K562 (cell line): ENCODE data around the gene KRI1. TPM values are rescaled to one million over a fixed set of nuclear protein-coding genes. Genes with fewer than 3 reads are reported as not detected.
A peak's percentile ranks its signal among the peaks of the same experiment; 100 is the strongest.

Experiments used
- CAMTA2 ChIP-seq: fragments of 250-450 bp; sonication (Bioruptor Pico); conservative IDR thresholded peaks from 2 replicates; pipeline ENCODE4 v1.5.1; 2022
- ETV6 ChIP-seq, 3 experiments: fragments of 150-350 bp in 1 of 3; sonication (generic) in 1 of 3; formaldehyde crosslinking in 1 of 3; IDR thresholded peaks; 2 replicates each; pipeline versions ENCODE4 v1.6.1 to v1.8.0; 2014 to 2022; ENCODE audit warnings: borderline replicate concordance in 2 of 3, low read depth in 2 of 3, antibody characterized with exemption in 1 of 3, low read length in 1 of 3, mild to moderate bottlenecking in 1 of 3, missing genetic modification reagents in 1 of 3
- HCFC1 ChIP-seq: IDR thresholded peaks from 2 replicates; pipeline ENCODE4 v1.6.1; 2012; ENCODE audit warnings: low read depth, low read length, improper control_type of control experiment
- HINFP ChIP-seq: fragments of 450-650 bp; conservative IDR thresholded peaks from 2 replicates; pipeline ENCODE4 v1.6.1; 2016; ENCODE audit warnings: missing genetic modification characterization, low read depth, mild to moderate bottlenecking, control low read depth, missing compliant biosample characterization
- MAFG ChIP-seq: fragments of 450-650 bp; conservative IDR thresholded peaks from 2 replicates; pipeline ENCODE4 v1.6.1; 2016; ENCODE audit warnings: missing genetic modification characterization, missing compliant biosample characterization
- MAZ ChIP-seq, 2 experiments: fragments of 450-650 bp in 1 of 2; sonication (generic) in 1 of 2; formaldehyde crosslinking; IDR thresholded peaks in 1 of 2; conservative IDR thresholded peaks in 1 of 2; 2 replicates each; pipeline versions ENCODE4 v1.4.0 to v1.5.0; 2020; ENCODE audit warnings: mild to moderate bottlenecking in 1 of 2, missing genetic modification reagents in 1 of 2
- NELFE ChIP-seq: IDR thresholded peaks from 2 replicates; pipeline ENCODE4 v1.6.1; 2011; ENCODE audit warnings: mild to moderate bottlenecking; ENCODE audit not compliant: insufficient read depth, insufficient read length
- PHF8 ChIP-seq: fragments of 200-600 bp; sonication (generic); IDR thresholded peaks from 2 replicates; pipeline ENCODE4 v1.6.1; 2012; ENCODE audit warnings: mixed run types, mild to moderate bottlenecking, inconsistent platforms, low read length, moderate library complexity, borderline replicate concordance
- RBFOX2 ChIP-seq: fragments of 200-400 bp; formaldehyde crosslinking; IDR thresholded peaks from 2 replicates; pipeline ENCODE4 v1.6.1; 2017; ENCODE audit warnings: low read depth, mild to moderate bottlenecking, low read length, moderate library complexity
- RBM22 ChIP-seq: fragments of 200-400 bp; formaldehyde crosslinking; IDR thresholded peaks from 2 replicates; pipeline ENCODE4 v1.6.1; 2018; ENCODE audit warnings: low read length, low read depth; ENCODE audit not compliant: poor library complexity, severe bottlenecking
- SIN3B ChIP-seq: fragments of 450-650 bp; IDR thresholded peaks from 2 replicates; pipeline ENCODE4 v1.6.1; 2017; ENCODE audit warnings: low read depth, mild to moderate bottlenecking, moderate library complexity
- STAT5B ChIP-seq: fragments of 250-450 bp; sonication (Bioruptor Pico); IDR thresholded peaks from 2 replicates; pipeline ENCODE4 v1.8.0; 2021; ENCODE audit warnings: mild to moderate bottlenecking, inconsistent platforms
- TBL1XR1 ChIP-seq, 2 experiments: IDR thresholded peaks; 2 replicates each; pipeline ENCODE4 v1.6.1; 2012; ENCODE audit warnings: improper control_type of control experiment in 2 of 2, low read length in 2 of 2, mild to moderate bottlenecking in 1 of 2
- UBTF ChIP-seq, 2 experiments: IDR thresholded peaks; 2 replicates each; pipeline ENCODE4 v1.6.1; 2012; ENCODE audit warnings: improper control_type of control experiment in 2 of 2, low read depth in 2 of 2, low read length in 2 of 2, borderline replicate concordance in 1 of 2
- USF2 ChIP-seq: sonication (generic); formaldehyde crosslinking; IDR thresholded peaks from 2 replicates; pipeline ENCODE4 v1.5.0; 2020; ENCODE audit warnings: missing genetic modification reagents
- ZNF274 ChIP-seq: IDR thresholded peaks from 2 replicates; pipeline ENCODE4 v1.6.1; 2011; ENCODE audit warnings: low read depth, mild to moderate bottlenecking, low read length, moderate library complexity, borderline replicate concordance
- ZNF444 ChIP-seq: fragments of 250-450 bp; sonication (Bioruptor Pico); IDR thresholded peaks from 2 replicates; pipeline ENCODE4 v1.4.0; 2020; ENCODE audit warnings: mild to moderate bottlenecking, moderate library complexity
- ZNF639 ChIP-seq, 2 experiments: fragments of 200-800 bp in 1 of 2; sonication (Bioruptor generic) in 1 of 2; sonication (generic) in 1 of 2; formaldehyde crosslinking in 1 of 2; IDR thresholded peaks in 1 of 2; conservative IDR thresholded peaks in 1 of 2; 2 replicates each; pipeline versions ENCODE4 v1.5.0 to v1.6.1; 2016 to 2020; ENCODE audit warnings: missing compliant biosample characterization in 1 of 2, missing genetic modification characterization in 1 of 2, missing genetic modification reagents in 1 of 2
- polyA plus RNA-seq, 8 experiments: library from polyadenylated mRNA; depleted of rRNA in 4 of 8; stranded (reverse) in 5 of 8; unstranded in 3 of 8; fragments of >200 nt; fragmentation: Nextera tagmentation in 2 of 8; fragmentation: Illumina TruSeq in 1 of 8; extraction: Ambion mirVana in 2 of 8; extraction: Trizol in 1 of 8; gene quantifications; 2 replicates each; pipeline versions ENCODE4 v1.2.1 to v1.2.3, GENCODE V29; 2011 to 2014; ENCODE audit warnings: inconsistent platforms in 1 of 8, missing spikeins in 1 of 8
- total RNA-seq, 7 experiments: library from RNA; depleted of rRNA in 6 of 7; stranded (reverse); fragments of >200 nt in 6 of 7; fragmentation: Illumina TruSeq in 2 of 7; extraction: Trizol in 2 of 7; gene quantifications; 2 replicates each; pipeline versions ENCODE4 v1.2.1 to v1.2.3, GENCODE V29; 2011 to 2021; ENCODE audit warnings: low replicate concordance in 1 of 7

Gene KRI1
- total and polyA plus RNA-seq, 9 of the 15 experiments (the other 6 are each of a cell fraction or from before 2014, with no cell fraction given) = 1.1 to 50.7 (median 24.7) TPM

GRCh38 chr19:10543420-10544241, 22.2 kb downstream of the KRI1 start, which contains the start of gene ATG4D (continued):
- TF ChIP-seq UBTF (IDR thresholded peaks at IDR 0.05; ENCODE audit: borderline replicate concordance in 1 of 2, low read depth in 2 of 2, low read length in 2 of 2) (peak; percentile 29 to 75; a peak in 3 of 4 replicates), TBL1XR1 (IDR thresholded peaks at IDR 0.05; ENCODE audit: low read length in 2 of 2) (peak in 1 of 2 experiments; percentile 82; a peak in 1 of 4 replicates), ZNF274 (peak; percentile 60; the same call in 1 of the 2 replicates), RBFOX2 (peak; percentile 80), PHF8 (peak; percentile 85; the same call in 1 of the 2 replicates), HINFP (tag) (no peak), ZNF639 (CRISPR knock-in tag; conservative IDR thresholded peaks at IDR 0.05 in 1 of 2, IDR thresholded peaks at IDR 0.05 in 1 of 2) (peak; percentile 50 to 87; a peak in 2 of 4 replicates), HCFC1 (no peak), STAT5B (no peak), ETV6 (IDR thresholded peaks at IDR 0.05; ENCODE audit: borderline replicate concordance in 1 of 2, low read depth in 2 of 2, low read length in 1 of 2) (peak in 1 of 2 experiments; percentile 2; a peak in 1 of 4 replicates), ETV6 (CRISPR knock-in tag; IDR thresholded peaks at IDR 0.05; ENCODE audit: borderline replicate concordance) (no peak), MAZ (CRISPR knock-in tag; conservative IDR thresholded peaks at IDR 0.05 in 1 of 2, IDR thresholded peaks at IDR 0.05 in 1 of 2) (peak; percentile 91 to 94), CAMTA2 (no peak), MAFG (tag) (no peak), ZNF444 (CRISPR knock-in tag) (no peak), USF2 (CRISPR knock-in tag) (no peak), RBM22 (no peak), SIN3B (peak; percentile 66; the same call in 1 of the 2 replicates), NELFE (no peak)
